Keratinocyte (primary cell): ENCODE data around the gene SLC39A10. TPM values are rescaled to one million over a fixed set of nuclear protein-coding genes. Genes with fewer than 3 reads are reported as not detected.
"Not testable (repeated sequence)": the region's sequence is repeated elsewhere in the genome, so short reads cannot be mapped to it uniquely, and the experiment has no call there.

Experiments
- DNase-seq: peaks from one replicate; pipeline ENCODE4 v3.0.0-alpha.2; 2011; ENCODE audit warnings: low read depth, missing footprints, low spot score
- FAIRE-seq: peaks from 2 replicates; lab custom pipeline; 2011; peaks lifted over from hg19 to GRCh38; lab: Jason Lieb, UNC
- H2AFZ ChIP-seq: 2 replicates; pipeline ENCODE4 v1.6.0; 2012; ENCODE audit warnings: low read length, control low read depth, inconsistent platforms; ENCODE audit not compliant: control insufficient read depth
- H3K27ac ChIP-seq: 2 replicates; pipeline ENCODE4 v1.5.1; 2011; ENCODE audit warnings: low read length; ENCODE audit not compliant: control insufficient read depth, insufficient read depth
- H3K27me3 ChIP-seq: 3 replicates; pipeline ENCODE4 v1.6.0; 2011; ENCODE audit warnings: low read length; ENCODE audit not compliant: control insufficient read depth, insufficient read depth; ENCODE audit errors: extremely low read depth
- H3K36me3 ChIP-seq, 2 experiments: 2 replicates in 1 of 2; 3 replicates in 1 of 2; pipeline ENCODE4 v1.5.1; 2011; ENCODE audit warnings: low read length in 2 of 2, mild to moderate bottlenecking in 1 of 2; ENCODE audit not compliant: control insufficient read depth in 2 of 2, insufficient read depth in 2 of 2; ENCODE audit errors: extremely low read depth in 1 of 2
- H3K4me1 ChIP-seq: 3 replicates; pipeline ENCODE4 v1.5.1; 2011; ENCODE audit warnings: low read length; ENCODE audit not compliant: control insufficient read depth, insufficient read depth; ENCODE audit errors: extremely low read depth
- H3K4me2 ChIP-seq: 3 replicates; pipeline ENCODE4 v1.6.0; 2011; ENCODE audit warnings: low read depth, low read length; ENCODE audit not compliant: control insufficient read depth, insufficient read depth; ENCODE audit errors: extremely low read depth
- H3K4me3 ChIP-seq, 3 experiments: fragments of 200-600 bp in 1 of 3; sonication (generic) in 1 of 3; 2 replicates in 2 of 3; 3 replicates in 1 of 3; pipeline ENCODE4 v1.5.1; 2011 to 2016; ENCODE audit warnings: low read length in 3 of 3, mild to moderate bottlenecking in 3 of 3, control low read depth in 2 of 3, inconsistent platforms in 1 of 3, low read depth in 1 of 3, mixed read lengths in 1 of 3, mixed run types in 1 of 3, moderate library complexity in 1 of 3; ENCODE audit not compliant: control insufficient read depth in 2 of 3, insufficient read depth in 2 of 3; ENCODE audit errors: extremely low read depth in 1 of 3
- H3K79me2 ChIP-seq: 2 replicates; pipeline ENCODE4 v1.6.0; 2012; ENCODE audit warnings: low read length; ENCODE audit not compliant: control insufficient read depth, insufficient read depth
- H3K9ac ChIP-seq: 3 replicates; pipeline ENCODE4 v1.6.0; 2011; ENCODE audit warnings: low read length; ENCODE audit not compliant: control insufficient read depth, insufficient read depth; ENCODE audit errors: extremely low read depth
- H3K9me1 ChIP-seq: 3 replicates; pipeline ENCODE4 v1.6.0; 2011; ENCODE audit warnings: low read length; ENCODE audit not compliant: control insufficient read depth, insufficient read depth; ENCODE audit errors: extremely low read depth
- H3K9me3 ChIP-seq: 2 replicates; pipeline ENCODE4 v1.5.1; 2012; ENCODE audit warnings: low read depth, low read length; ENCODE audit not compliant: control insufficient read depth
- H4K20me1 ChIP-seq: 3 replicates; pipeline ENCODE4 v1.6.0; 2011; ENCODE audit warnings: low read length; ENCODE audit not compliant: control insufficient read depth, insufficient read depth; ENCODE audit errors: extremely low read depth
- EZH2 ChIP-seq: IDR thresholded peaks from one replicate; pipeline ENCODE4 v1.6.1; 2012; ENCODE audit warnings: inconsistent platforms, mild to moderate bottlenecking, low read length, moderate library complexity
- dilution Hi-C: fragments of 300-500 bp; cut with MboI; formaldehyde crosslinking; loops from one replicate; pipeline ENCODE4 v1.7.0; 2020; ENCODE audit warnings: low sequenced_read_pairs; ENCODE audit not compliant: extremely low pct_ligation_motif_present
- polyA plus RNA-seq, 5 experiments: library from polyadenylated mRNA; depleted of rRNA in 3 of 5; stranded (reverse) in 3 of 5; stranded (forward) in 1 of 5; unstranded in 1 of 5; fragments of >200 nt; gene quantifications; 1 replicate in 1 of 5; 2 replicates in 3 of 5; 3 replicates in 1 of 5; pipeline versions ENCODE4 v1.2.1 to v1.2.3, GENCODE V29; 2011 to 2012; ENCODE audit warnings: missing spikeins in 2 of 5, low read depth in 1 of 5, low replicate concordance in 1 of 5
- TF ChIP-seq, protein P1 (sequence below), 3 experiments: IDR thresholded peaks in 1 of 3; conservative IDR thresholded peaks in 1 of 3; optimal IDR thresholded peaks in 1 of 3; 2 replicates in 2 of 3; 3 replicates in 1 of 3; pipeline versions ENCODE3 to v1.5.1; 2011; ENCODE audit warnings: low read length in 3 of 3, mild to moderate bottlenecking in 3 of 3, moderate library complexity in 2 of 3, control low read depth in 1 of 3, inconsistent platforms in 1 of 3; ENCODE audit not compliant: insufficient read depth in 2 of 3; ENCODE audit errors: extremely low read depth in 1 of 3

SLC39A10 gene
- polyA plus RNA-seq, 1 donor (not counting 4 experiments of a cell fraction or from before 2014, with no cell fraction given): 19.4 TPM

DNA sequence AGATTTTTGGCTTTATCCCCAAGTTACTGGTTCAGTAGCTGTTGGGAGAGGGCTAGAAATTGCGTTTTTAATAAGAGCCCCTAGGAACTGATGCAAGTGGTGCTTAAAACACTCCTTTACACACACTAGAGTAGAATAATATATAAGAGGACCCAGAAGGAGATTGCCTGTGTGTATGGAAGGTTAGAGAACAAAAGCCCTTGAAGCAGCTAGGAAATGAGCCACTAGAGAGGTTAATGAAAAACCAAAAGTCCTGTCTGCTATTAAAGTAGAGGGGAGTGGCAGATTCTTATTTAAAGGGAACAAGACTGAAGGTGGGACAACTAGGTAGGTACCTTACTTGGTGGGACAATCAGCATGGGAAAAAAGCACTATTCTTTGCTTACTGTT, 14.4 kb upstream of the SLC39A10 start:
- FAIRE-seq: no peak
- no peaks in the 10 kb centered on the region for H3K9me1 ChIP-seq

DNA sequence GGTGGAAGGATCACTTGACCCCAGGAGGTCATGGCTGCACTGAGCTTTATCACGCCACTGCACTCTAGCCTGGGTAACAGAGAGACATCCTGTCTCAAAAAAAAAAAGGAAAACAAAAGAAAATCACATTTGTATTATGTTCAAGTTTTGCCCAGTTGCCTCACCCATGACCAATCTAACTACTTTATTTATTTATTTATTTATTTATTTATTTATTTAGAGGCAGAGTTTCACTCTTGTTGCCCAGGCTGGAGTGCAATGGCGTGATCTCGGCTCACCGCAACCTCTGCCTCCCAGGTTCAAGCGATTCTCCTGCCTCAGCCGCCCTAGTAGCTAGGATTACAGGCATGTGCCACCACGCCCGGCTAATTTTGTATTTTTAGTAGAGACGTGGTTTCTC, 12.3 kb upstream of the SLC39A10 start:
- H3K4me2 ChIP-seq, H3K9me3 ChIP-seq, H2AFZ ChIP-seq, dilution Hi-C loops, H4K20me1 ChIP-seq, H3K4me3 ChIP-seq, H3K27me3 ChIP-seq, H3K9ac ChIP-seq, FAIRE-seq, H3K79me2 ChIP-seq, H3K36me3 ChIP-seq, DNase-seq, H3K27ac ChIP-seq, H3K9me1 ChIP-seq, H3K4me1 ChIP-seq: not testable (repeated sequence)

More for the DNA sequence above, 14.4 kb upstream of the SLC39A10 start:
- no peaks in the 10 kb centered on the region for H3K36me3 ChIP-seq
- H4K20me1 ChIP-seq: no peaks in the 10 kb centered on the region
- no peak overlapping the region for H3K27ac ChIP-seq
- no peak for DNase-seq
- no peaks in the 10 kb centered on the region for H3K27me3 ChIP-seq
- no peak overlapping the region for H2AFZ ChIP-seq
- dilution Hi-C loops: no loop called here
- no peaks in the 10 kb centered on the region for H3K4me1 ChIP-seq
- H3K9ac ChIP-seq: no peak overlapping the region
- no peak overlapping the region for H3K4me2 ChIP-seq
- H3K4me3 ChIP-seq: no peak overlapping the region
- H3K79me2 ChIP-seq: no peaks in the 10 kb centered on the region
- no peak for TF ChIP-seq EZH2
- TF ChIP-seq, protein P1, sequence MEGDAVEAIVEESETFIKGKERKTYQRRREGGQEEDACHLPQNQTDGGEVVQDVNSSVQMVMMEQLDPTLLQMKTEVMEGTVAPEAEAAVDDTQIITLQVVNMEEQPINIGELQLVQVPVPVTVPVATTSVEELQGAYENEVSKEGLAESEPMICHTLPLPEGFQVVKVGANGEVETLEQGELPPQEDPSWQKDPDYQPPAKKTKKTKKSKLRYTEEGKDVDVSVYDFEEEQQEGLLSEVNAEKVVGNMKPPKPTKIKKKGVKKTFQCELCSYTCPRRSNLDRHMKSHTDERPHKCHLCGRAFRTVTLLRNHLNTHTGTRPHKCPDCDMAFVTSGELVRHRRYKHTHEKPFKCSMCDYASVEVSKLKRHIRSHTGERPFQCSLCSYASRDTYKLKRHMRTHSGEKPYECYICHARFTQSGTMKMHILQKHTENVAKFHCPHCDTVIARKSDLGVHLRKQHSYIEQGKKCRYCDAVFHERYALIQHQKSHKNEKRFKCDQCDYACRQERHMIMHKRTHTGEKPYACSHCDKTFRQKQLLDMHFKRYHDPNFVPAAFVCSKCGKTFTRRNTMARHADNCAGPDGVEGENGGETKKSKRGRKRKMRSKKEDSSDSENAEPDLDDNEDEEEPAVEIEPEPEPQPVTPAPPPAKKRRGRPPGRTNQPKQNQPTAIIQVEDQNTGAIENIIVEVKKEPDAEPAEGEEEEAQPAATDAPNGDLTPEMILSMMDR (optimal IDR thresholded peaks at IDR 0.05 in 1 of 3, IDR thresholded peaks at IDR 0.05 in 1 of 3, conservative IDR thresholded peaks at IDR 0.05 in 1 of 3; ENCODE audit: extremely low read depth in 1 of 3, insufficient read depth in 2 of 3, low read length in 3 of 3): no peak
- H3K9me3 ChIP-seq: no peaks in the 10 kb centered on the region

DNA sequence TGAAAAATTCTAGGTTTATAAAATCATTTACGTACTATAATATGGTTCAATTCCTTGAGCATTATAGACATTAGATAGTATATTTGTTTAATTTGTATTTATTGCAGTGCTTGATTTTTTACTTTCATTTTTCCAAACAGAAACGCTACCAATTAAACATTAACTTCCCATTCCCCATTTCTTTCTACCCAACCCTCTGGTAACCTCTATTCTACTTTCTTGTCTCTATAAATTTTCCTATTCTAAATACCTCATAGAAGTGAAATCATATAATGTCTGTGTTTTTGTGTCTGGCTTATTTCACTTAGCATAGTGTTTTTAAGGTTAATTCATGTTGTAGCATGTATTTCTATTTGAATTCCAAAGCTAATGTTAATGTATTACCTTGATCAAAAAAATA, 11.6 kb upstream of the SLC39A10 start:
- dilution Hi-C loops: no loop called here
- TF ChIP-seq, protein P1 (optimal IDR thresholded peaks at IDR 0.05 in 1 of 3, IDR thresholded peaks at IDR 0.05 in 1 of 3, conservative IDR thresholded peaks at IDR 0.05 in 1 of 3; ENCODE audit: extremely low read depth in 1 of 3, insufficient read depth in 2 of 3, low read length in 3 of 3): no peak
- TF ChIP-seq EZH2: no peak
- Histone ChIP-seq H3K4me1 (no peaks in the 10 kb centered on the region), H3K36me3 (no peaks in the 10 kb centered on the region), H3K27me3 (no peaks in the 10 kb centered on the region), H3K27ac (no peak overlapping the region), H3K9me1 (no peaks in the 10 kb centered on the region), H3K9ac (no peak overlapping the region), H3K9me3 (no peaks in the 10 kb centered on the region), H3K4me3 (no peak overlapping the region), H4K20me1 (no peaks in the 10 kb centered on the region), H3K4me2 (no peak overlapping the region), H2AFZ (no peak overlapping the region), H3K79me2 (no peaks in the 10 kb centered on the region)
- DNase-seq (no peak), FAIRE-seq (no peak)
